Chondrocyte (in vitro differentiated cells): ENCODE data around the gene SMDT1. TPM values are rescaled to one million over a fixed set of nuclear protein-coding genes. Genes with fewer than 3 reads are reported as not detected.
"Not testable (repeated sequence)": the region's sequence is repeated elsewhere in the genome, so short reads cannot be mapped to it uniquely, and the experiment has no call there.

ENCODE experiments used
- DNase-seq: peaks from one replicate; pipeline ENCODE4 v3.0.0; 2021; ENCODE audit warnings: mixed read lengths, low spot score
- H3K27ac Mint-ChIP-seq: one replicate; pipeline ENCODE4 v1.8.0; 2021; ENCODE audit warnings: mild to moderate bottlenecking, moderate library complexity, mixed read lengths; ENCODE audit not compliant: unreplicated experiment
- H3K27me3 Mint-ChIP-seq: 2 replicates; pipeline ENCODE4 v1.8.0; 2021; ENCODE audit warnings: low read depth, mixed read lengths
- H3K36me3 Mint-ChIP-seq: 2 replicates; pipeline ENCODE4 v1.8.0; 2021; ENCODE audit warnings: low read depth, mixed read lengths
- H3K4me1 Mint-ChIP-seq: 2 replicates; pipeline ENCODE4 v1.8.0; 2021; ENCODE audit warnings: low read depth, mild to moderate bottlenecking, mixed read lengths
- H3K4me3 Mint-ChIP-seq: one replicate; pipeline ENCODE4 v1.8.0; 2021; ENCODE audit warnings: mild to moderate bottlenecking, moderate library complexity, mixed read lengths; ENCODE audit not compliant: unreplicated experiment
- H3K9me3 Mint-ChIP-seq: 2 replicates; pipeline ENCODE4 v1.8.0; 2021; ENCODE audit warnings: low read depth, mixed read lengths
- CTCF ChIP-seq: fragments of 200-600 bp; sonication (generic); IDR thresholded peaks from 2 replicates; pipeline ENCODE4 v1.5.0; 2021; ENCODE audit warnings: antibody characterized with exemption, mild to moderate bottlenecking, moderate library complexity
- total RNA-seq: library from RNA; stranded (reverse); gene quantifications from 3 replicates; pipeline ENCODE4 v1.2.1, GENCODE V29; 2021

Gene SMDT1
- total RNA-seq, 1 donor from 2014 or later = 55.0 TPM

GRCh38 chr22:42108848-42109247 lies 29.3 kb downstream of the SMDT1 start:
- no peak for TF ChIP-seq CTCF
- no peak for DNase-seq
- peaks cover 9% of the 10 kb centered on the region for H3K9me3 Mint-ChIP-seq

GRCh38 chr22:42111798-42112197 lies 32.3 kb downstream of the SMDT1 start:
- no peak for DNase-seq
- Mint-ChIP-seq H3K4me3 (no peak overlapping the region), H3K36me3 (peaks cover 18% of the 10 kb centered on the region), H3K27ac (no peak overlapping the region), H3K4me1 (no peaks in the 10 kb centered on the region), H3K9me3 (peaks cover 10% of the 10 kb centered on the region), H3K27me3 (no peaks in the 10 kb centered on the region)
- no peak for TF ChIP-seq CTCF

More at GRCh38 chr22:42108848-42109247, 29.3 kb downstream of the SMDT1 start:
- Mint-ChIP-seq H3K27ac (no peak overlapping the region), H3K36me3 (peaks cover 12% of the 10 kb centered on the region), H3K4me1 (no peaks in the 10 kb centered on the region), H3K27me3 (no peaks in the 10 kb centered on the region), H3K4me3 (no peak overlapping the region)

- peak; percentile 38 for TF ChIP-seq CTCF
- not testable (repeated sequence) for H3K4me3 Mint-ChIP-seq, DNase-seq, H3K27me3 Mint-ChIP-seq, H3K27ac Mint-ChIP-seq, H3K4me1 Mint-ChIP-seq
- Mint-ChIP-seq H3K36me3 (peaks cover 17% of the 10 kb centered on the region), H3K9me3 (peaks cover 10% of the 10 kb centered on the region)
Observed at GRCh38 chr22:42112793-42113192, 33.3 kb downstream of the SMDT1 start.

- Mint-ChIP-seq H3K9me3 (peaks cover 10% of the 10 kb centered on the region), H3K4me1 (no peaks in the 10 kb centered on the region), H3K27ac (no peak overlapping the region), H3K27me3 (no peaks in the 10 kb centered on the region), H3K36me3 (peaks cover 11% of the 10 kb centered on the region), H3K4me3 (no peak overlapping the region)
- no peak for DNase-seq
- peak; percentile 69 for TF ChIP-seq CTCF
Observed at GRCh38 chr22:42114721-42115120, 35.2 kb downstream of the SMDT1 start.

- H3K9me3 Mint-ChIP-seq = peaks cover 10% of the 10 kb centered on the region
Observed at GRCh38 chr22:42115420-42115830, 35.9 kb downstream of the SMDT1 start.

GRCh38 chr22:42116848-42117424 lies 37.4 kb downstream of the SMDT1 start:
- no peak for TF ChIP-seq CTCF
- no peaks in the 10 kb centered on the region for H3K4me1 Mint-ChIP-seq
- no peak overlapping the region for H3K4me3 Mint-ChIP-seq
- no peak overlapping the region for H3K27ac Mint-ChIP-seq
- H3K27me3 Mint-ChIP-seq = no peaks in the 10 kb centered on the region
- DNase-seq = no peak
- H3K9me3 Mint-ChIP-seq = peaks cover 10% of the 10 kb centered on the region
- peaks cover 11% of the 10 kb centered on the region for H3K36me3 Mint-ChIP-seq

More at GRCh38 chr22:42115420-42115830, 35.9 kb downstream of the SMDT1 start:
- not testable (repeated sequence) for H3K27me3 Mint-ChIP-seq, H3K4me1 Mint-ChIP-seq, DNase-seq, H3K4me3 Mint-ChIP-seq, H3K27ac Mint-ChIP-seq
- peaks cover 11% of the 10 kb centered on the region for H3K36me3 Mint-ChIP-seq

- not testable (repeated sequence) for H3K9me3 Mint-ChIP-seq
Observed at GRCh38 chr22:42120231-42121021, 40.9 kb downstream of the SMDT1 start.

GRCh38 chr22:42123529-42123928 lies 44.0 kb downstream of the SMDT1 start:
- H3K27me3 Mint-ChIP-seq, H3K4me3 Mint-ChIP-seq, H3K4me1 Mint-ChIP-seq, H3K27ac Mint-ChIP-seq, DNase-seq, H3K9me3 Mint-ChIP-seq, H3K36me3 Mint-ChIP-seq: not testable (repeated sequence)

More at GRCh38 chr22:42120231-42121021, 40.9 kb downstream of the SMDT1 start:
- H3K4me1 Mint-ChIP-seq, DNase-seq, H3K4me3 Mint-ChIP-seq, H3K27ac Mint-ChIP-seq, H3K36me3 Mint-ChIP-seq, H3K27me3 Mint-ChIP-seq: not testable (repeated sequence)
